Ureter (tissue), 1 donor: ENCODE results near the gene ASAP2. TPM values are rescaled to one million over a fixed set of nuclear protein-coding genes. Genes with fewer than 3 reads are reported as not detected.

Experiments used
- DNase-seq: peaks from one replicate; pipeline ENCODE4 v3.0.0-alpha.2; 2020; ENCODE audit warnings: low spot score
- total RNA-seq: library from RNA; stranded (reverse); gene quantifications from one replicate; pipeline ENCODE4 v1.2.4, GENCODE V29; 2023
- donor health status: DM: yes; HTN: yes; CAD: no.

ASAP2 gene
- total RNA-seq, 1 donor from 2014 or later: 42.1 TPM

DNA sequence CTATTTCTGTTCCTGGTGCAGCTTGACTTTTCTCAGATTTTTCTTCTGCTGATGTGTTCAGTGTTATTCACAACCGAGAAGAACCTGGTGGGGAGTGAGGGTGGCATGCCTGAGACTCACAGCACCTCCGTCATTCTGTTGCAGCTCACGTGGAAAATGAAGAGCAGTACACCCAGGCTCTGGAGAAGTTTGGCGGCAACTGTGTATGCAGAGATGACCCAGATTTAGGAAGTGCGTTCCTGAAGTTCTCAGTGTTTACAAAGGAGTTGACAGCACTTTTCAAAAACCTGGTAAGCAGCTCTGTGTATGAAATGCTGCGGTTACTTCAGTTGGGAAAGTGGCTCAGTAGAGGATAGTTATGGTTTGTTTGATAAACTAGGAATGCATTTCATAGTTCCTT is 90.5 kb downstream of the ASAP2 start:
- no peak for DNase-seq

- DNase-seq: no peak
These were observed 91.2 kb downstream of the ASAP2 start for GRCh38 chr2:9297807-9298206.

DNA sequence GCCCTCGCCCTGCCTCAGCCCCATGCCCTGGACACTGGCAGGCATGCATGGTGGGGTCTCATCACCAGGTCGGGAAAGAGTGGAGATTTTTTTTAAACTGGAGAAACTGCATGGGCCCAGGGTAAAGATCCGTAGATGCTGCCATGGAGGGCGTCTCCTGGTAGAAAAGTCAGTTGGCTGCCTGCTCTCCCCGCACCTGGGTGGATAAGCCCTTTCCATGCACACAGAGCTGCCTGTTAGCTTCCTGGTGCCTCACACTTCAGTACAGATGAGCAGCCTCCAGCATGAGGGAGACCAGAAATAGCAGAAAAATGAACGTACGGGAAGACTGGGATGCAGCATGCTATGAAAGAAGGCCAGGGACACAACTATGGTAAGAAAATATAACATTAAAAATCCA is 92.0 kb downstream of the ASAP2 start:
- DNase-seq: no peak

- no peak for DNase-seq
These were observed 92.8 kb downstream of the ASAP2 start for GRCh38 chr2:9299161-9300100.

- no peak for DNase-seq
These were observed 93.6 kb downstream of the ASAP2 start for GRCh38 chr2:9300214-9300613.

DNA sequence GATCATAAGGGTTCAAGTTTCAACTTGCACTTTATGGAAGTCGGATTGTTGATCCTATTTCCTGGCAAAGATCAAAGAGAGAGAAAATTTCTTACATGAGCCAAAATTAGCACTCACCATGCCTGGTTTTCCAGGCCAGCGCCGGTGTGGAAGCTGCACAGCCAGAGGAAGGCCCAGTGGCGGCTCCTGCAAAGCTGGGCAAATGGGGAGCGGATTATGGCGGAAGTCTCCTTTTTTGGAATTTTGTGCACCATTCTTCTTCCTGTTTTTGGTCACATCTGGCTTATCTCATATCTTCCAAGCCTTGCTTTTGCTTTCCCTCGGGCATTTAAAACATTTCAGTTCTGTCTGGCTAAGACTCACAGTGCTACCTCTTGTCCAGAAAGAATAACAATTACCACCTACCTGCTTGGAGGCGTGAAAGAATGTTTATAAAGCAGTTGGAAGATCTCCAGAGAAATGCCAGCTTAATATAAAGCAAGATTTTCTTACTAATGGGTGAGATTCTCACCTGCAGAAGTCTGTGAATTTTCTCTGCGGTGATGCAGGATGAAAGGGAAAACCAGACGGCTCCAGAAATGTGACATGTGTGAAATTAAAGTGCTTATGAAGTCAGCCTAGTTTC is 94.3 kb downstream of the ASAP2 start:
- no peak for DNase-seq

DNA sequence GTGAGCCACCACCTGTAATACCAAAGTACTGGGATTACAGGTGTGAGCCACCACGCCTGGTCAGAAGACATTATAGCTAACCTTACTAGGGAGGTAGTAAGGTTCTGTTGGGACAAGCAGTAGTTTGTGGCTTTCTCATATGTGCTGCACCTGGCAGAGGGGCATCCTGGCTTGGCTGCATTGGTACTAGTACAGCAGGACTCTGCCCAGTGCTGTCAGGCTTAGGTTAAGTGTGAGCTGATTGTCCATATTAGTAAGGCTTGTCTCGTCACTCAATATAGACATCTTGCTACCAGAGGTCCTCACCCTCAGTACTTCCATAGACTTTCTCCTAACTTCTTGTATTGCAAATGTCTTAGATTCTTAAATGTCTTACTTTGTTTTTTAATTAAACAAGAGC is 96.1 kb downstream of the ASAP2 start:
- DNase-seq: no peak

DNA sequence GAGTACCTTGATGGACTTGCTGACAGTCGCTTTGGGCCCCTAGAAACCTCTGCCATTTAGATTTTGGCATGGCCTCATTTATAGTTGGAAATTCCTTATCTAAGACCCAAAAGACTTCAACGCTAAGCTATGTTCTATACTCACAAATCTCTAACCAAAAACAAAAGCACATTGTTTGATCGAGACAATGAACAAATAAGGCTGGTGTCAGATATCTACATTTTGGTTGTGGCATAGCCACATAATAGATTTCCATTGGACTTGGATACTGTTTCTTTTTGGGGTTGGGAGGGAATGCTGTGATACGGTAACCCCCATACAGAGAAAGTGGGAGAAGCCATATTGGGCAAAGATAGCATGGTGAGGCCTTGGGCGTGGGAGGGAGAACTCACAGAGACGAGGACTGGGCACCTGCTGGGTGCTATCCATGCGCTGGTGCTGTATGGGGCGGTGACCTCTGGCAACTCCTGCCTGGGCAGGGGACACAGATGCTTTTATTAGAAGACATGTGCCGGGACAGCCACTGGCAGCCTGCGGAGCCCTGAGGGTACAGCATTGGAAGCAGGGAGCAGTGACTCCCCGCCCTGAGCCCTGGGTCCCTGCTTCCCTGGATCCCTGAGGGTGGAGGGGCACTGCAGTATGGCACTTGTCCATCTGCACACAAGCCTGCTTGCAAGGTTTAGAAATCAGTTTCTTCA is 97.1 kb downstream of the ASAP2 start:
- no peak for DNase-seq

GRCh38 chr2:9306911-9307310 is 100.3 kb downstream of the ASAP2 start:
- peak; percentile 54 for DNase-seq

- no peak for DNase-seq
These were observed 100.9 kb downstream of the ASAP2 start for GRCh38 chr2:9307535-9307934.

- DNase-seq: no peak
These were observed 101.8 kb downstream of the ASAP2 start for GRCh38 chr2:9308186-9308955.

GRCh38 chr2:9309147-9309546 is 102.5 kb downstream of the ASAP2 start:
- DNase-seq: no peak

DNA sequence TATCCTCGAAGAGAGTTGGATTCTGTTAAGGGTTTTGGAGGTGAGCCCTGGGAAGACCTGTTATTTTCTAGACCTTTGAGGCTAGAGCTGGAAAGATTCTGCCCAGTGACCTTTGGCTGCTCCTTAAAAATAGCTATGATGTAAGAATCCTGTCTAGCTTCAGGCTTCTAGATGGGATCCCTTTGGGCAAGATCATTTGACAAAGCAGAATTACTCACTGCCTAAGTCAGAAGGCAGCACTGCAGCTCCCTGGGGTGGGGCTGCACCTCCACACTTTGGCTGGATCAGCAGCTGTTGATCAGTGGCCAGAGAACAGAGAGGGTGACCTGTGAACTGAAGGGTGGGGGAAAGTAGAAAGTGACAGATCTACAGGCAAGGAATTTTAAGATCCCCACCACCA is 103.8 kb downstream of the ASAP2 start:
- peak; percentile 57 for DNase-seq

GRCh38 chr2:9310798-9311197 is 104.2 kb downstream of the ASAP2 start:
- DNase-seq: no peak

DNA sequence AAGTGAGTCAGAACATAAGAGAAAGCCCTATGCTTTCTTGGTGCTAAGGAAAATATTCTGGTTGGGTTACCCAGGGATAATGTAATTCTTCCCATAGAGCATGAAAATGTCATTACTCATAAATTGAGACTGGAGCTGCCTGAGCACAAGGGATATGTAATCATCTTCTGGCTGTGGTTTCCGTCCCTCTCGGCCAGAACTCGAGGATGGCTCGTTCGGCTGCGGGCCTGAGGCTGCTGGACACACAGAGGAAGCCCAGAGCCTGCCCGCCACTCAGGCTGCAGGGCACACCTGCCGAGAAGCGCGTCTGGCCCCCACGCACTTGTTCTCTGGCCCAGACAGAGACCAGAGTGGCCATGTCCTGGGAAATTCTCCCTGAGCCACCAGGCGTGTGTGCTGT is 104.9 kb downstream of the ASAP2 start:
- no peak for DNase-seq

GRCh38 chr2:9312591-9312990 is 106.0 kb downstream of the ASAP2 start:
- no peak for DNase-seq

GRCh38 chr2:9313443-9313842 is 106.8 kb downstream of the ASAP2 start:
- no peak for DNase-seq

GRCh38 chr2:9315280-9315847 is 108.8 kb downstream of the ASAP2 start:
- DNase-seq: no peak

DNA sequence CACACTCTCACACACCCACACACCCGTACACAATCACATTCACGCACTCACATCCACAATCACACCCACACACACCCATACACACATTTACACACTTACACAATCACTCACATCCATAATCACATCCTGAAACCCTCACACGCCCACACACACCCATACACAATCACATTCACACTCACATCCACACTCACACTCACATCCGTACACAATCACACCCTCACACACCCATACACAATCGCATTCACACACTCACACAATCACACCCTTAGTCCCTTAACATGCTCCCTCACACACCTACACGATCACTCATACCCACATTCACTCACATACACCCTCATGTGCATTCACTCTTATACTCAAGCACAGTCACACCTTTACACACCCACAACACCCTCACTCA is 110.9 kb downstream of the ASAP2 start:
- DNase-seq: no peak

DNA sequence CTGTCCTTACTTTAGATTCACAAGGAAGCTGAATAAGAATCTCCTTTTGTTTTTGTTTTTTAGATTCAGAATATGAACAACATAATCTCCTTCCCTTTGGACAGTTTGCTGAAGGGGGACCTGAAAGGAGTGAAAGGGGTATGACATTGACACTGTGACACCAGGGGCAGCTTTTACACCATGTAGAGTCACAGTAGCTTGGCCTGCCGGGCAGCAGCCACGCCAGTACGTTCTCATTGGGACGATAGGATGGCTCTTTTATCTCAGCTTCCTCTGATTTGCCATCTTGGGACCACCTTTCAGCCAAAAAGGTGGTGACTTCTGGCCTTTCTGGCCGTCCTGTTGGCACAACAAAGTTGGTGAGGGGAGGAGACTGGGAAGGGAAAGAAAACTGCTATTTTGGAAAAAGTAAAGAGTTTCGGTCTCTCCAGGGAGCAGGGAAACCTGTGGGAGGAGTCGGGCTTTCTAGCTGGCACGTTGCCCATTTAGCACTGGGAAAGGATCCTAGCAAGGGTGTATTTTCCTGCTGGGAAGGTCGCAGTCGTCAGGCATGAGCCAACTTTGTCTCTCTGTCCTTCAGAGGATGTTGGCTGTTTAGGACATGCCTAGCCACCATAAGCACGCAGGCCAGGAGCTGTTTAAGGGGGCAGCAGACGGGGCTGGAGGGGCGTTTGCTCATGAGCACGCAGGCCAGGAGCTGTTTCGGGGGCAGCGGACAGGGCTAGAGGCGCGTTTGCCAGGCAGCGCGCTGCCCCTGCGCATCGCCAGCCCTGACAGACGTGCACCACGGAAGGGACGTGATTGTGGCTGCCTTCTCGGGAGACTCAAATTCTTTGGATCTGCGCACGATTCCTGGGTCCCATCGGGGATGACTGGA is 112.1 kb downstream of the ASAP2 start:
- DNase-seq: no peak

DNA sequence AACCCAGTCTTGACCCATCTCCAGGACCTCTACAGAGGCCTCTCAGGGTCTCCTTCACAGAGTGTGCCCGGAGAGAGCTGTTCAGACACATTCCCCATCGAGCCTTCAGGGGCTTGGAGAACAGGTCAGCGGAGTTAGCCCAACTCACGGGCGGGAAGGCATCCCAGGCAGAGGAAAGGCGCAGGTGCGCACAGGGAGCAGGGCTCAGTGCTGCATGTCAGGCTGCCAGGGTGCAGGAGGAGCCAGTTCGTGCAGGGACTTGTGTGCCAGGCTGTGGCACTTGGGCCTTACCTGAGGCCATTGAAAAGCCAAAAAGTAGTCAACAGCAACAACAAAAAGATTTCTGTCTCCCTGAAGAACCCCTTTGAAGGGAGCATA is 112.7 kb downstream of the ASAP2 start:
- no peak for DNase-seq
